ENCODE results near the gene NUBPL.
"Not testable (repeated sequence)": the region's sequence is repeated elsewhere in the genome, so short reads cannot be mapped to it uniquely, and the experiment has no call there.

NUBPL gene

DNA sequence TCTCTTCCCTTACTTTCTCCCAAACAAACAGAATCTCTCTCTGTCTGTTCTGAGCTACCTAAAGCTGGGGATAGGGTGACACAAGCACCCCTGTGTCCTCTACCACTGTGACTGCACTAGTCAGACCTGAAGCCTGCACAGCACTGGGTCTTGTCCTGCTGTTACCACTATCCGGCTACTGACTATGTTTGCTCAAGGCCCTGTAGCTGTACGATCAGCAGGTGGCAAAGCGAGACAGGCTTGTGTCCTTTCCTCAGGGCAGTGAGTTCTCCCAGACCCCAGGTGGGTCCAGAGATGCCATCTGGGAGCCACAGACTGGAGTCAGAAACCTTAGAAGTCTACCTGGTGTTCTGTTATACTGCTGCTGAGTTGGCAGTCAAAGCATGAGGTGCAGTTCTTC, 116.4 kb downstream of the NUBPL start:
- DNase-seq (ENCODE audit: low read depth), result no peak

GRCh38 chr14:31678421-31679249, 117.4 kb downstream of the NUBPL start:
- no peak for DNase-seq (ENCODE audit: low read depth)

DNA sequence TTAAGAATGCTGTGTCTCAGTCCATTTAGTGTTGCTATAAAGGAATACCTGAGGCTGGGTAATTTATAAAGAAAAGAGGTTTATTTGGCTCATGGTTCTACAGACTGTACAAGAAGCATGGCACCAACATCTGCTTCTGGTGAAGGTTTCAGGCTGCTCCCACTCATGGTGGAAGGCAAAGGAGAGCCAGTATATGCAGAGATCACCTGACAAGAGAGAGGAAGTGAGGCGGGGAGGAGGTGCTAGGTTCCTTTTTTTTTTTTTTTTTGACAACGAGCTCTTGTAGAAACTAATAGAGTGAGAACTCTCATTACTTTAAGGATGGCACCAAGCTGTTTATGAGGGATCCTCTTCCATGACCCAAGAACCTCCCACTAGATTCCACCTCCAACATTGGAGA, 121.6 kb downstream of the NUBPL start:
- DNase-seq (ENCODE audit: low read depth), result no peak

GRCh38 chr14:31687726-31688125, 126.5 kb downstream of the NUBPL start:
- no peak for DNase-seq (ENCODE audit: low read depth)

DNA sequence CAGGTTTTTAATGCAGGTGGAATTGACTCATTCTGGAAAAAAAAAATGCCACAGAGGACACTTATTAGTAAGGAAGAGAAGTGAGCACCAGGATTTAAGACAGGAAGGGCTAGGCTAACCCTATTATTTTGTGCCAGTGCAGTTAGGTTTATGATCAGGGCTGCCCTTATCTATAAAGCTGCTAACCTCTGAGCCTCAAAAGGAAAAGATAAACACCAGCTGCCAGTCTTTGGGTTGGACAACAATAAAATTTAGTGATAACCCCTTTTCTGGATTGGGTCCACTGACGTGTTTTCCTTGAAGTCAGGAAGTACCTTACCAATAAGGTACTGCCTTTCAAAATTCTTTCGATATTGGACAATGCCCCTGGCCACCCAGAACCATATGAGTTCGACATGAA, 128.9 kb downstream of the NUBPL start:
- DNase-seq (ENCODE audit: low read depth), result no peak

DNA sequence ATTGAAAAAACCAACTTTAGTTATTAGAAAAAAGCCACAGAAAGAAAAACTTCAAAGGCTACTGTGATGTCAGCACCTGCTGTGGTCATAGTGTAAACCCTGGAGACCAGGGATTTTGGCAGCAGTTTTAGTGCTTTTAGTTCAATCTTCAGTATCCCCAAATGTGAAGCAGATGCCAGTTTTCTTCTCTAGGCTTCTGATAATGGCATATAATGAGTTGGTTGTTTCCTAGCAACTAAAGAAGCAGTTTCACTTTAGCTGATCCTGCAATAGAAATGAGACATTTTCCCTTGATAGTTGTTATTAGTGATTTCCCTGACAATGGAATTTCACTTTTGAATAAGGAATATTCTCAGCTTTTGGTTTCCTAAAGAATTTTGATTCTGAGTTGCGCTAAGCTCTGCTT, 131.2 kb downstream of the NUBPL start:
- no peak for DNase-seq (ENCODE audit: low read depth)

GRCh38 chr14:31696378-31696777, 135.2 kb downstream of the NUBPL start:
- no peak for DNase-seq (ENCODE audit: low read depth)

- DNase-seq (ENCODE audit: low read depth), result no peak
Observed at GRCh38 chr14:31699809-31700208, 138.6 kb downstream of the NUBPL start.

- DNase-seq (ENCODE audit: low read depth), result no peak
Observed at GRCh38 chr14:31700282-31701074, 139.3 kb downstream of the NUBPL start.

DNA sequence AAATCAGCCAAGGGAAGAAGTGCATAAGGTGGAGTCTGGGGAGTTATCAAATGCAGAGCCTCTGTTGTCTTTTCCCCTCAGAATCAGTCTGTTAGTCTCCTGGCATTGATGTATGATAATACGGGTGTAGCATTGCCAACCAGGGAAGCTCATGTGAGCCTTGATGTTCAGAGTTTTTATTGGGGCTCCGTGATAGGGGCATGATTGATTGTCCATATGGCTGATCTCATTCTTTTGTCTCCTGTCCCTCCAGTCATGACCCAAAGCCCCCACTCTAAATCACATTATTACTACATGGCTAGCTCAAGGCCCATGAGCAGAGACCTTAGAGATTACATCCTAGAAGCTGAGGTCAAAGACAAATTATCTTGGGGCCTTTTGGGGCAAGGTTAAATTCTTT, 140.9 kb downstream of the NUBPL start:
- DNase-seq (ENCODE audit: low read depth), result no peak

GRCh38 chr14:31703056-31703455, 141.9 kb downstream of the NUBPL start:
- no peak for DNase-seq (ENCODE audit: low read depth)

GRCh38 chr14:31705731-31706130, 144.5 kb downstream of the NUBPL start:
- no peak for DNase-seq (ENCODE audit: low read depth)

GRCh38 chr14:31708661-31709060, 147.5 kb downstream of the NUBPL start:
- not testable (repeated sequence) for DNase-seq (ENCODE audit: low read depth)

DNA sequence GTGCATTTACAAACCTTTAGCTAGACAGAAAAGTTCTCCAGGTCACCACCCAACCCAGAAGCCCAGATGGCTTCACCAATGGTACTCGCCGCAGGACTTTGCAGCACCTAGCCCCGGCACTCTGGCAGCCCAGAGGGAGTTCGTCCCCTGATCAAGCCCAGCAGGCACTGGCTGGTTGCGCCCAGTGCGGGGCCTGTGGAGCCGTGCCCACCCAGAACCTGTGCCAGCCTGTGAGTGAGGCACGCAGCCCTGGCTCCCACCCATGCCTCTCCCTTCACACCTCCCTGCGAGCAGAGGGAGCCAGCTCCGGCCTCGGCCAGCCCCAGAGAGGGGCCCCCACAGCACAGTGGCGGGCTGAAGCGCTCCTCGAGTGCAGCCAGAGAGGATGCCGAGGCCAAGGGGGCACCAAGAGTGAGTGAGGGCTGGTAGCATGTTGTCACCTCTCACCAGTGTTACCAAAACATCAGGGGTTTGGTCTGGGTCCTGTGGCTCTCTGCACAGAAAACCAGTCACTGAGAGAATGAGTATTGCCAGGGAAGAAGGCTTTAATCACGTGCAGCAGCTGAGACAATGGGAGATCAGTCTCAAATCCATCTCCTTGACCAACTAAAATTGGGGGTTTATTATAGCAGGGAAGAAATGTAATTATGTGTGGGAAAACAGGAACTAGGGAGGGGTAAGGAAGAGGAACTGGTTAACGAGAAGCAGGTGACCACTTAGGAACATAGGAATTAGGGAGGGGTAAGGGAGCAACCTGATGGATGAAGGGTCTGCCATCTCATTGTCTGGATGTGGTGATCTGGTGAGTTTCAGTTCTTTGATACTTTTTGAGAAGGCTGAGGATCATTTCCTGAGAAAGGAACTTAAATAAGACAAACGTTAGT, 151.3 kb downstream of the NUBPL start:
- DNase-seq (ENCODE audit: low read depth), result no peak

DNA sequence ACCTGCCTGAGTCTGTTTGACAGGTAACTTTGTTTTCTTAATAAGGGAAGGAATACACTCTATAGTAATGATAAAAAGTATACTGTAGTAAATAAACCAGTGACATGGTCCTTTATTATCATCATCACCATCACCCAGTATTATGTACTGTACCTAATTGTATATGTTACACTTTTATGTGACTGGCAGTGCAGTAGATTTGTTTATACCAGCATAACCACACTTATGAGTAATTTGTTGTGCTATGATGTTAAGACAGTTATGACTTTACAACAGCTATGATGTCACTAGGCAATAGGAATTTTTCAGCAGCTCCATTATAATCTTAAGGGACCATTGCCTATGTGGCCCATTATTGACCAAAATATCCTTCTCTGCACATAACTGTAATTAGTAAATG, 155.0 kb downstream of the NUBPL start:
- no peak for DNase-seq (ENCODE audit: low read depth)

GRCh38 chr14:31717294-31718085, 156.3 kb downstream of the NUBPL start:
- DNase-seq (ENCODE audit: low read depth), result no peak

- DNase-seq (ENCODE audit: low read depth), result no peak
Observed at GRCh38 chr14:31718585-31718984, 157.4 kb downstream of the NUBPL start.

DNA sequence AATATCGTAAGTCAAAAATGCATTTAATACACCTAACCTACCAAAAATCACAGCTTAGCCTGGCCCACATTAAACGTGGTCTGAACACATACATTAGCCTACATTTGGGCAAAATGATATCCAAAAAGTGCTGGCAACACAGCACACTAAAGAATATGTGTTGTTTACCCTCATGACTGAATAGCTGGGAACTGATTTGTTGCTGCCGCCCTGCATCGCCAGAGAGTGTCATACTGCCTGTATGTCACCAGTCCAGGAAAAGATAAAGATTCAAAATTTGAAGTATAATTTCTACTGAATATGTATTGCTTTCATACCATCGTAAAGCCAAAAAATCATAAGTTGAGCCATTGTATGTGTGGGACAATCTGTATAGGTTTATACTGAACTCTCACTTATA, 157.8 kb downstream of the NUBPL start:
- DNase-seq (ENCODE audit: low read depth), result no peak

DNA sequence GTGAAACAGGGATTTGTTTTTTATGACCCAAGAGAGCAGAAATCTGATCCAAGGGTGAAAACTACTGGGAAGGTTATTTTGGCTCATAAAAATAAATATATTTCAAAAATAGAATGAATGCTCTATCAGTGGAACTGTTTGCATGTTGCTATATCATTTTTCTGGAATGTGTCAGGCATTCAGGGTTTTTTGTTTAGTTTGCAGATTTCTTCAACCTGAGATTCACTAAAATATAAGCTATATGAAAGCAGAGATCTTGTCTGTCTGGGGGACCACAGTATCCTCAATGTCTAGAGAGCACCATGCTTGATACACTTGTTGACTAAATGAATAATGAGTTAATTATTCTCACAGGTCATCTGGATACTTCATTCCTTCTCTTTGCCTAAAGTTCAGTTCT, 165.1 kb downstream of the NUBPL start:
- DNase-seq (ENCODE audit: low read depth), result no peak

GRCh38 chr14:31727797-31728196, 166.6 kb downstream of the NUBPL start:
- no peak for DNase-seq (ENCODE audit: low read depth)

DNA sequence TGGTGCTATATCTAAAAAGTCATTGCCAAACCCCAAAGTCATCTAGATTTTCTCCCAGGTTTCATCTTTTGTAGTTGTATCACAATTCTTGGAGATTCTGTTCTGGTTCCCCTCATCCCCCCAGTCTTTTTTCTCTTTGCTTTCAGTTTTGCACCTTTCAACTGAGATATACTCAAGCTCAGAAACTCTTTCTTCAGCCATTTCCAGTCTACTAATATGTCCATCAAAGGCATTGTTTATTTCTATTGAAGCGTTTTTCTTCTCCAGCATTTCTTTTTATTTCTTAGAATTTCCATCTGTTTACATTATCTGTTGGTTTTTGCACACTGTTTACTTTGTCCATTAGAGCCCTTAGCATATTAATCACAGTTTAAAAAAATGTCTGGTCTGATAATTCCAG, 179.5 kb downstream of the NUBPL start:
- no peak for DNase-seq (ENCODE audit: low read depth)

DNA sequence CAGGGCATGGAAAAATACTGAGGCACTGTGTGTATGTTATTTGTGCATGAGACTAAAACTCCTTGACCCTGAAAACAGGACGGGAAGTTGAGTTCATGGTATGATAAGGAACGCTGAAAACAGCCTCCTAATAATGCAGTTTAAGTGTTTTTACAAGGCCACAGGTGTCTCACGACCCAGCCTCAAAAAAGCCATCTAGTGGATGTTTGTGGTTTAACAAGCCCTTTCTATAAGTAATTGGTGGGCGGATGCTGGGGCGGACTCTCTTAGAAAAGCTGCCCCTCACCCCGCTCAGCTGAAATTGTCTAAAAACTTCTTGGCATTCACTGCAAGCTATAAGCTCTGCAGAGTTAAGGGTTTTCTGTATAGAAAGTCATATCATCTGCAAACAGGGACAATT, 184.5 kb downstream of the NUBPL start:
- DNase-seq (ENCODE audit: low read depth), result no peak
